ENCODE measurements around the gene TENM4. TPM values are rescaled to one million over a fixed set of nuclear protein-coding genes. Genes with fewer than 3 reads are reported as not detected.

Gene TENM4
- total RNA-seq, 4 donors from 2014 or later, result 1.1 to 2.7 (median 2.0) TPM

GRCh38 chr11:79348976-79349682 lies 91.7 kb downstream of the TENM4 start:
- H3K27me3 ChIP-seq, result no peaks in the 10 kb centered on the region
- no peaks in the 10 kb centered on the region for H3K36me3 ChIP-seq
- DNase-seq, result no peak
- H3K9me3 ChIP-seq, result no peaks in the 10 kb centered on the region
- H3K4me1 ChIP-seq, result no peaks in the 10 kb centered on the region
- TF ChIP-seq POLR2A (IDR thresholded peaks at IDR 0.05) (no peak), CTCF (IDR thresholded peaks at IDR 0.05) (no peak)
- no peak overlapping the region for H3K27ac ChIP-seq
- no peak overlapping the region for H3K4me3 ChIP-seq

GRCh38 chr11:79346021-79346420 lies 94.8 kb downstream of the TENM4 start:
- TF ChIP-seq POLR2A (IDR thresholded peaks at IDR 0.05) (no peak), CTCF (IDR thresholded peaks at IDR 0.05) (no peak)
- no peak for DNase-seq
- H3K27me3 ChIP-seq, result no peaks in the 10 kb centered on the region
- no peaks in the 10 kb centered on the region for H3K4me1 ChIP-seq
- H3K36me3 ChIP-seq, result no peaks in the 10 kb centered on the region
- H3K4me3 ChIP-seq, result no peak overlapping the region
- H3K27ac ChIP-seq, result no peak overlapping the region
- H3K9me3 ChIP-seq, result no peaks in the 10 kb centered on the region

GRCh38 chr11:79344753-79345294 lies 96.0 kb downstream of the TENM4 start:
- Histone ChIP-seq H3K27ac (no peak overlapping the region), H3K36me3 (no peaks in the 10 kb centered on the region), H3K9me3 (no peaks in the 10 kb centered on the region), H3K27me3 (no peaks in the 10 kb centered on the region), H3K4me1 (no peaks in the 10 kb centered on the region), H3K4me3 (no peak overlapping the region)
- no peak for DNase-seq
- TF ChIP-seq CTCF (IDR thresholded peaks at IDR 0.05), result no peak

- DNase-seq, result no peak
- TF ChIP-seq CTCF (IDR thresholded peaks at IDR 0.05), result no peak
- TF ChIP-seq POLR2A (IDR thresholded peaks at IDR 0.05), result no peak
- no peak overlapping the region for H3K27ac ChIP-seq
- H3K27me3 ChIP-seq, result no peaks in the 10 kb centered on the region
- H3K36me3 ChIP-seq, result no peaks in the 10 kb centered on the region
- H3K9me3 ChIP-seq, result no peaks in the 10 kb centered on the region
- no peak overlapping the region for H3K4me3 ChIP-seq
- no peaks in the 10 kb centered on the region for H3K4me1 ChIP-seq
These were observed 98.1 kb downstream of the TENM4 start for GRCh38 chr11:79342686-79343085.

- Histone ChIP-seq H3K9me3 (no peaks in the 10 kb centered on the region), H3K27me3 (no peaks in the 10 kb centered on the region), H3K4me1 (no peaks in the 10 kb centered on the region), H3K36me3 (no peaks in the 10 kb centered on the region), H3K4me3 (no peak overlapping the region), H3K27ac (no peak overlapping the region)
- TF ChIP-seq POLR2A (IDR thresholded peaks at IDR 0.05), result no peak
- TF ChIP-seq CTCF (IDR thresholded peaks at IDR 0.05), result no peak
- DNase-seq, result no peak
These were observed 98.6 kb downstream of the TENM4 start for GRCh38 chr11:79342236-79342635.

Measured in Peyer's patch (tissue), 4 donors.